Activated CD8-positive, alpha-beta T cell treated with anti-CD3 and anti-CD28 coated beads, Interleukin-2, amount 10 ng/mL, durations not matched to agents 7 days and 5 days (primary cell): ENCODE data around the gene CGB3. TPM values are rescaled to one million over a fixed set of nuclear protein-coding genes. Genes with fewer than 3 reads are reported as not detected.
A peak's percentile ranks its signal among the peaks of the same experiment; 100 is the strongest.
"Not testable (repeated sequence)": the region's sequence is repeated elsewhere in the genome, so short reads cannot be mapped to it uniquely, and the experiment has no call there.

Source experiments
- ATAC-seq: fragments of 150-1000 bp; cut with Tn5 transposase; one replicate; pipeline ENCODE4 v1.10.0; 2021; ENCODE audit warnings: moderate library complexity
- CTCF ChIA-PET: fragments of 350-600 bp; sonication (Branson Sonifier 250); formaldehyde crosslinking; loops from one replicate; lab custom pipeline; 2021; ENCODE audit warnings: antibody characterized with exemption; lab: Charles Lee
- POLR2A ChIA-PET: fragments of 350-600 bp; sonication (Branson Sonifier 250); formaldehyde crosslinking; loops from one replicate; lab custom pipeline; 2021; ENCODE audit warnings: antibody characterized with exemption; lab: Charles Lee
- DNase-seq: peaks from one replicate; pipeline ENCODE4 v3.0.0-alpha.2; 2020
- H3K27ac Mint-ChIP-seq: one replicate; pipeline ENCODE4 v1.8.0; 2021; ENCODE audit warnings: mild to moderate bottlenecking, mixed read lengths
- H3K27me3 Mint-ChIP-seq: one replicate; pipeline ENCODE4 v1.8.0; 2021; ENCODE audit warnings: low read depth, mixed read lengths
- H3K36me3 Mint-ChIP-seq: one replicate; pipeline ENCODE4 v1.8.0; 2021; ENCODE audit warnings: low read depth, mixed read lengths
- H3K4me1 Mint-ChIP-seq: one replicate; pipeline ENCODE4 v1.8.0; 2021; ENCODE audit warnings: low read depth, mixed read lengths
- H3K4me3 Mint-ChIP-seq: one replicate; pipeline ENCODE4 v1.8.0; 2021; ENCODE audit warnings: mild to moderate bottlenecking, mixed read lengths
- H3K9me3 Mint-ChIP-seq: one replicate; pipeline ENCODE4 v1.8.0; 2022; ENCODE audit warnings: mixed read lengths; ENCODE audit not compliant: insufficient read depth
- total RNA-seq, 2 experiments: library from RNA; stranded (reverse); gene quantifications; one replicate each; pipeline ENCODE4 v1.2.3, GENCODE V29; 2021

CGB3 gene
- total RNA-seq, 2 experiments from 2014 or later: not detected

DNA sequence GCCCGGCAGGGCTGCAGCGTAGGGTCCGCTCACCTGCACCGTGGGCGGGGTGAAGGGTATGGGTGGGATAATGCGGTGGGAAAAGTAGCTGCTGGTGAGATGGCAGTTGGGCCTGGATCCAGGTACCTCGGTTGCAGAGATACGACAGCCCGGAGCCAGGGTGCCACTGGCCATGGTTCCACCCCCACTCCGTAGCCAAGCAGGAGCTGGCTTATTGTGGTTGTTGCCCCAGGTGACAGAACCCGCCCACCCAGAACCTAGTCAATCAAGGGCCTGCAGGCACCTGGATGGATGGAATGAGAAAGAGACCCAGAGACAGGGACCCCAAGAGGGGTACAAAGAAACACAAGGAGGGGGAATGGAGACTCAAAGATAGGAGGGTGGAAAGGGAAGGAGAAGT lies 3.8 kb downstream of the CGB3 start:
- CTCF ChIA-PET: interaction anchor here (0.6 to 5.8 kb wide), 3 partner anchors 22 to 36 kb away, joined by 3 to 32 read pairs (median 26); partner anchors contain the start of genes GYS1 and RUVBL2
- peaks cover 7% of the 10 kb centered on the region for H3K36me3 Mint-ChIP-seq

DNA sequence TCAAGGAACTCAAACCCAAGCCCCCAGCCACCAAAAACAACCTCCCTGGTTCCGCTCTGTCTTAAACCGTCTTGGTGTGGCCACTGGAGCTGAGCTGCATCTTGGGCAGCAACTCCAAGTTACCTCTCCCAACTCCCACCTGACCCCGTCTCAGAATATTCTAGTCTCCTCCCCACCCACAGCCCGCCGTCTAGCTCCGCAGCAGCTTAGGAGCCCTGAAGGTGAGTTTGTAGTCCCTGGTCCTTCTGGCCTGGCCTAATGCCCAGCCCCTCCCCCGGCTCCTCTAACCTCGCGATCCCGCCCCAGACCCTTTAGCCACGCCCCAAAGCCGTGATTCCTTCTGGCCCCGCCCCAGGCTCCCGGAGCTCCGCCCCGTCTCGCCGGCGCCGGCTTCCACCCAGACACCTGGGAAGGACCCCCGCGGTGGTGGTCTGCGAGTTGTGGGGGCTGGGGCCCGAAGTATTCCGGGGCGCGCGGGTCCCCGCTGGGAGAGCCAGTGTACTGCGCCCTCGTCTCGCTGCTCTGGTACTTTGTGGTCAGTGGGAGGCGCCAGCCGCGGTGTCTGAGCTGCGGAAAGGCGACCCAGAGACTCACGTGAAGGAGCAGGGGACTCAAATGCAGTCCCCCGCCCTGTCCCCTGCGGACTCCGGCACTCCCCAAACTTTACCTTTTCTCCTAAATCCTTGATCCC lies 4.7 kb downstream of the CGB3 start:
- ChIA-PET POLR2A (interaction anchor here (1.1 kb wide), 1 partner anchor 79 kb away, joined by 3 read pairs; no protein-coding TSS in a partner anchor), CTCF (interaction anchor here (1.7 to 5.8 kb wide), 3 partner anchors 21 to 78 kb away, joined by 8 to 32 read pairs (median 26); partner anchors contain the start of genes GYS1 and RUVBL2)
- Mint-ChIP-seq H3K27ac (peak overlapping the region; percentile 30), H3K4me3 (peak overlapping the region; percentile 72), H3K27me3 (peaks cover 11% of the 10 kb centered on the region), H3K36me3 (peaks cover 7% of the 10 kb centered on the region), H3K4me1 (peaks cover 39% of the 10 kb centered on the region), H3K9me3 (no peaks in the 10 kb centered on the region)
- peak; percentile 64 for DNase-seq
- peak; percentile 32 for ATAC-seq

More for the DNA sequence above, 3.8 kb downstream of the CGB3 start:
- H3K27me3 Mint-ChIP-seq: peaks cover 11% of the 10 kb centered on the region
- H3K9me3 Mint-ChIP-seq: no peaks in the 10 kb centered on the region
- peaks cover 39% of the 10 kb centered on the region for H3K4me1 Mint-ChIP-seq
- no peak overlapping the region for H3K4me3 Mint-ChIP-seq
- POLR2A ChIA-PET: no interaction called here
- ATAC-seq (no peak), DNase-seq (no peak)
- H3K27ac Mint-ChIP-seq: no peak overlapping the region

DNA sequence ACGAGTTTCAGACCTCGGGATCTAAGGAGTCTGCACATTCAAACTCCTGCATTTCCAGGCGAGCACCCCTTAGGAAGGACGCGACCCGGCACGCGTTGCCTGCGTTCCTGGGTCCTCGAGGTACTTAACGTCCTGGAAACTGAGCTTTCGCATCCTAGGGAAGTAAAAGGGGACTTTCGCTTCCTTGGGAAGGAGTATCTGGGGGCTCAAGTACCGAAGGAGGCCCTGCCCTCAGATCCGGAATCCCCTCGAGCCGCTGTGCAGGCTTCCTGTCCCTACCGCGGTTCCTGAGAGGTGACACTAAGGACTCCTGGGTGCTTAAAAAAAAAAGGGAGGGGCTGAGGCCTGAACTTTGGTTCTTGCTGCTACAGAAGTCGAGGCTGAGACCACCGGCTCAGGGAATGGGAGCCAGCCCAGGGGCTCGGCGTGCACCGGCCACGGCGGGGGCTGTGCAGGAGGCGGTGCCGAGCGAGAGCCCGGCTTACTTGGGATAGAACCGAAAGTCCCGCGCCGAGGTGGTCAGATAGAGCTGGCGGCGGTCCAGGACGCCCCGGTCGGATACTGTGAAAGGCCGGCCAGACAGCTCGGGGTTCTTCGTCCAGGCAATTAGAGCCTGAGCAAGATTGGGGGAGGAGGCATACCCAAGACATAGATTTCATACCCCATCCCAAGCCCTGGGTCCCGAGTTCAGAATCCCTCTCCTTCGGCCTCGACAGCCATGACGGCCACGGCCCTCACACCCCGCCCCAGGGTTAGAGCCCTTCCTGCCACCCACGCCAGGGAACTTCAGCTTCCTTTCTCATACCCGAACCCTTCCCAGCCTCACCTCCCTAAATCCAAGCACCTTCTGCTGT lies 5.5 kb downstream of the CGB3 start:
- peak; percentile 25 for ATAC-seq
- Mint-ChIP-seq H3K27me3 (peaks cover 11% of the 10 kb centered on the region), H3K36me3 (peaks cover 14% of the 10 kb centered on the region), H3K4me1 (peaks cover 39% of the 10 kb centered on the region), H3K27ac (peak overlapping the region; percentile 30), H3K4me3 (peak overlapping the region; percentile 72)
- peak; percentile 48 for DNase-seq
- ChIA-PET CTCF (interaction anchor here (1.0 to 5.8 kb wide), 5 partner anchors 15 to 79 kb away, joined by 3 to 32 read pairs (median 8); partner anchors contain the start of genes GYS1 and RUVBL2), POLR2A (interaction anchor here (1.1 to 1.3 kb wide), 2 partner anchors 25 to 79 kb away, joined by 3 read pairs; no protein-coding TSS in a partner anchor)
- not testable (repeated sequence) for H3K9me3 Mint-ChIP-seq

DNA sequence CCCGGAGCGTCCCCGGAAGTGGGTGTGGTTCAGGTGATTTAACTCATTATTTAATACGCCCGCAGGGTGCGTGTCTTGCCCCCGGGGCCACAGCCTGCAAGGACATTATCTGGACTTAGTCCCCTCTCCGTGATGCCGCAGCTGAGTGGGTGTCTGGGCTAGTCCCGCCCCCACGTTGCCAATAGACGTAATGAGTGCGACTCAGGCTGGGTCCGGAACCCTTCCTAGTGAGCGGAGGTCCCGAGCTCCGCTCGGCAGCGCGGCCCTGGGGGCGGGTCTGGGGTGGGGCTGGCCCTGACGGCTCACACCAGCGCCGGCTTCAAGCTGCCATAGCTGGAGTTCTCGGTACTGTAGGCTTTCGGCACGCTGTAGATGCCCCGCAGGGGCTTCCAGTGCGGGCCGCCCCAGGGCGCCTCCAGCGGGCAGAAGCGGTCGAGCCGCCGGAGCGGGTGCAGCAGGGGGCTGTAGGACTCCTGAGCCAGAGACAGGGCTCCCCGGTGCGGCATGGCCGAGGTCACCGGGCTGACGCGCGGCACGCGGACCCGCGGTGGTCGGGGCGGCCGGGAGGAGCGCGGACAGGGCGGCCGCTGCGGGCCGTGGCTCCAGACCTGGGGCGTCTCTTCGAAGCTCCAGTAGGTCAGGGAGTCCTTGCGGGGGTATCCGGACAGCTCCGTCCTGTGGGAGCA lies 6.3 kb downstream of the CGB3 start:
- Mint-ChIP-seq H3K4me3 (peak overlapping the region; percentile 72), H3K9me3 (no peaks in the 10 kb centered on the region), H3K27ac (no peak overlapping the region), H3K4me1 (peaks cover 39% of the 10 kb centered on the region), H3K36me3 (peaks cover 16% of the 10 kb centered on the region), H3K27me3 (peaks cover 11% of the 10 kb centered on the region)
- DNase-seq (peak; percentile 73), ATAC-seq (peak; percentile 81)
- POLR2A ChIA-PET: interaction anchor here (0.7 to 1.3 kb wide), 2 partner anchors 24 to 80 kb away, joined by 3 read pairs; no protein-coding TSS in a partner anchor
- CTCF ChIA-PET: interaction anchor here (1.0 to 5.8 kb wide), 5 partner anchors 14 to 80 kb away, joined by 3 to 32 read pairs (median 8); partner anchors contain the start of genes GYS1 and RUVBL2

DNA sequence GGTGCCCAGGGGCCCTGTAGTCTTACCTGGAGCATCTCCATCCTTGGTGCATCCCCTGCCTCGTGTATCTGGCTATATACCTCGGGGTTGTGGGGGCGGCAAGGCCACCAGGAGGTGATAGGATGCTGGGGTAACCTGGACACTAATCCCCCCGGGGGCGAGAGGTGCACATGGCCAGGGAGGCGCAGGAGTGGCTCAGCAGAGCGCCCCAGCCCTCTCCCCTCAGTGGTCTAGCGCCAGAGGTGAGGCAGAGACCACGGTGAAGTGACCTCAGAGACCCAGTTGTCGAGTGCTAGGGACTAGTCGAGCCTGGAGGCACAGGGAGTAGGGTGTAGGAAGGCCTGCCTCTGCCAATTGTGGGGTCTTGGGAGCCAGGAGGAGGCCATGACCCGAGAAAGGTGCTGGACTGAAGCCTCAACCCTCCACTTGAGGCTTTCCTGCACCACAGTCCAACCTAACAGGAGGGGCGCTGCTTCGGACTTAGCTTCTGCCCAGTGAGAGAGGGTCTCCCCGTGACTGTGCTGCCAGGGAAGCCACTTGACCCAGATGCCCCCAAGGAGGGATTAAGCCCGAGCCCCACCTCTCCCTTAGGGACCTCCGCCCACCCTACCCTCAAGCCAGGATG lies 7.0 kb downstream of the CGB3 start, which contains the start of gene LHB:
LHB (minus strand) TSS at position 51 of the 625 bp plus-strand sequence; CDS start at position 41, 10 bp downstream.
- POLR2A ChIA-PET: interaction anchor here (1.3 kb wide), 1 partner anchor 23 kb away, joined by 3 read pairs; no protein-coding TSS in a partner anchor
- Mint-ChIP-seq H3K9me3 (no peaks in the 10 kb centered on the region), H3K4me3 (peak within 1 kb of the TSS; percentile 72), H3K27ac (no peak within 1 kb of the TSS), H3K4me1 (peaks cover 39% of the 10 kb centered on the region), H3K36me3 (peaks cover 20% of the 10 kb centered on the region), H3K27me3 (peaks cover 11% of the 10 kb centered on the region)
- DNase-seq: no peak
- ATAC-seq: no peak
- CTCF ChIA-PET: interaction anchor here (1.3 to 5.8 kb wide), 3 partner anchors 18 to 38 kb away, joined by 4 to 32 read pairs (median 26); partner anchors contain the start of genes GYS1 and RUVBL2

DNA sequence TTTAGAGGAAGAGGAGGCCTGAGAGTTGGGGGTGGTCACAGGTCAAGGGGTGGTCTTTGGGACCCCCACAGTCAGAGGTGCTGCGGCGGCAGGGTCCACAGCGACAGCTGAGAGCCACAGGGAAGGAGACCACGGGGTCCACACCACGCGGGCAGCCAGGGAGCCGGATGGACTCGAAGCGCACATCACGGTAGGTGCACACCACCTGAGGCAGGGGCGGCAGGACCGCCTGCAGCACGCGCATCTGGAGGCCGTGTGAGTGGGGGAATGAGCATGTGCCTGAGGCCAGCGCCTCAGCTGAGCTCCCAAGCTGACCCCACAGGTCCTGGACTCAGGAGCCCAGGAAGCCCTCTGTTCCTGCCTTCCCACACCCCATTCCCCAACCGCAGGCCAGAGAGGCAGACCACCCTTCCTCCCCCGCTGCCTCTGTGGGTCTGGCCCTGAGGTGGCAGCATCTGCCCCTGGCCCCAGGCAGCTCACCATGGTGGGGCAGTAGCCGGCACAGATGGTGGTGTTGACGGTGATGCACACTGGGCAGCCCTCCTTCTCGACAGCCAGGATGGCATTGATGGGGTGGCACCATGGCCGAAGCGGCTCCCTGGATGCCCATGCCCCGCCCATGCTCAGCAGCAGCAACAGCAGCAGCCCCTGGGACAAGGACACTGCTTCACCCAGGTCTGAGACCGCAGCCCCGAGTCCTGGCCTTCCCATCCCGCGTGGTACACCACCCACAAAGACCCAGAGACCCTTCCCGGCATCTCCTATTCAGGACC lies 7.9 kb downstream of the CGB3 start:
- ATAC-seq (no peak), DNase-seq (no peak)
- H3K36me3 Mint-ChIP-seq: peaks cover 20% of the 10 kb centered on the region
- peaks cover 8% of the 10 kb centered on the region for H3K27me3 Mint-ChIP-seq
- ChIA-PET CTCF (interaction anchor here (0.8 to 4.3 kb wide), 2 partner anchors 17 to 23 kb away, joined by 3 to 26 read pairs; partner anchors contain the start of genes GYS1 and RUVBL2), POLR2A (no interaction called here)
- no peak overlapping the region for H3K4me3 Mint-ChIP-seq
- H3K27ac Mint-ChIP-seq: no peak overlapping the region
- peaks cover 35% of the 10 kb centered on the region for H3K4me1 Mint-ChIP-seq
- no peaks in the 10 kb centered on the region for H3K9me3 Mint-ChIP-seq

DNA sequence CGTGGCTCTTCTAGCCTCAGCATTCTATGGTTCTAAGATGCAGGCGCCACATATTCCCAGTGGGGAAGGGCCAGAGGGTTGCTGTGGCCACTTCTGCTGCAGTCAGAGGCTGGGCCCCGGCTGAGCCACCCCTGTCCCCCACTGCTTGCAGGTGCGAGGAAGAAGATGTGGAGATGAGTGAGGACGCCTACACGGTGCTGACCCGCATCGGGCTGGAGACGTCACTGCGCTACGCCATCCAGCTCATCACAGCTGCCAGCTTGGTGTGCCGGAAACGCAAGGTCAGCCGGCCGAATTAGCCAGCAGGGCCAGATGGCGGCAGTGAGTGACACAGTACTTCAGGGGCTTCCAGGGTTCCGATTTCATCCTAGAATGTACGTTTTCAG lies 9.3 kb downstream of the CGB3 start:
- peaks cover 23% of the 10 kb centered on the region for H3K4me1 Mint-ChIP-seq
- CTCF ChIA-PET: interaction anchor here (1.5 to 1.7 kb wide), 2 partner anchors 15 to 21 kb away, joined by 6 to 9 read pairs; partner anchors contain the start of genes GYS1 and RUVBL2
- no peak for DNase-seq
- no peak for ATAC-seq
- POLR2A ChIA-PET: no interaction called here
- peaks cover 23% of the 10 kb centered on the region for H3K36me3 Mint-ChIP-seq
- no peak overlapping the region for H3K27ac Mint-ChIP-seq
- no peak overlapping the region for H3K4me3 Mint-ChIP-seq
- peaks cover 7% of the 10 kb centered on the region for H3K27me3 Mint-ChIP-seq
- no peaks in the 10 kb centered on the region for H3K9me3 Mint-ChIP-seq

DNA sequence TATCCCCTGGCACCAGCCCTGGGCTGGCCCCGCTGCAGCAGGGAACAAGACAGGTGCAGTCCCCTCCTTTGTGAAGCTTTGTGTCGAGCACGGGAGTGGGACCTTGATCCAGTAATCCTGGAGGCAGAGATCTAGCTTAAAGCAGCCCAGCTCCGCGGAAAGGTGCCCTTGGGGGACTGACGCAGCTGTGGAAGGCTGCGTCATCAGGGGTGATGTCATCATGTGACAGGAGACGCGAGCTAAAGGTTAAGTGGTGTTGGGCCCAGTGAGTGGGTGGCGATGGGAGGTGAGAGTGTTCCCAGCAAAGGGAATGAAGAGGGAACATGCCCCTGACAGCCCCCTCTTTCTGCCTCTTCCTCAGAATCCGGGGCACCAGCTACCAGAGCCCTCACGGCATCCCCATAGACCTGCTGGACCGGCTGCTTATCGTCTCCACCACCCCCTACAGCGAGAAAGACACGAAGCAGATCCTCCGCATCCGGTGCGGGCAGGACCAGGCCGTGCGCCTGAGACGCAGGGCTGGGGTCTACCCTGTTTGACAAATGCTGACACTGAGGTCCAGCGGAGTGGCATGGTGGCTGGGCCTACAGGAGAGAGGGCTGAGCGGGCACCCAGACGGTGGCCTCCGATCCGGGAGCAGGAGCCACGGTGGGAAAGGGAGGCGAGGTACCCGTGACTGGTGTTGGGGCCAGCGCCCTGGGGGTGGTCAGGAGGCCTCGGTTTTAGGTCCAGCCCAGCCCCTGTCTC lies 9.8 kb downstream of the CGB3 start:
- no peaks in the 10 kb centered on the region for H3K9me3 Mint-ChIP-seq
- ChIA-PET CTCF (interaction anchor here (1.5 to 1.7 kb wide), 2 partner anchors 15 to 21 kb away, joined by 6 to 9 read pairs; partner anchors contain the start of genes GYS1 and RUVBL2), POLR2A (no interaction called here)
- peaks cover 26% of the 10 kb centered on the region for H3K36me3 Mint-ChIP-seq
- H3K27ac Mint-ChIP-seq: no peak overlapping the region
- H3K4me1 Mint-ChIP-seq: peaks cover 19% of the 10 kb centered on the region
- ATAC-seq (no peak), DNase-seq (no peak)
- H3K27me3 Mint-ChIP-seq: peaks cover 6% of the 10 kb centered on the region
- no peak overlapping the region for H3K4me3 Mint-ChIP-seq

DNA sequence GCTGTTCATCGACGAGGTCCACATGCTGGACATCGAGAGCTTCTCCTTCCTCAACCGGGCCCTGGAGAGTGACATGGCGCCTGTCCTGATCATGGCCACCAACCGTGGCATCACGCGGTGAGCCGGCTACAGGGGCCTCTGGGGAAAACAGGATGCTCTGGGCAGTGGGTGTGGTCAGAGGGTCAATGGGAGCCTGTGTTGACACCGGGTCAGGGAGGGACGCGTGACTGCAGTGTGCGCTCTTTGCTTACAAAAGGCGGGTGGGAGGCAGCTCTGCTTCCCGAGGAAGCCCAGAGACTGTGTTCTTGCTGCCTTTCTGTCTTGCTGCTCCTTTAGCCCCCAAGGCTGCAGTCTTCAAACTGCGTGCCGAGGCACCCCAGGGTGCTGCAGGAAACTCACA lies 12.9 kb downstream of the CGB3 start:
- Mint-ChIP-seq H3K27ac (no peak overlapping the region), H3K36me3 (peaks cover 35% of the 10 kb centered on the region), H3K4me1 (no peaks in the 10 kb centered on the region), H3K27me3 (no peaks in the 10 kb centered on the region), H3K9me3 (no peaks in the 10 kb centered on the region), H3K4me3 (no peak overlapping the region)
- ChIA-PET POLR2A (no interaction called here), CTCF (no interaction called here)
- DNase-seq: no peak
- no peak for ATAC-seq
